GM13977 (cell line): ENCODE data around the gene NTSR1.

Experiments
- DNase-seq: peaks from one replicate; pipeline ENCODE4 v3.0.0; 2012; ENCODE audit warnings: low spot score
- in situ Hi-C: fragments of 300-500 bp; cut with MboI; formaldehyde crosslinking; loops from one replicate; pipeline ENCODE4 v1.12.0; 2022; ENCODE audit warnings: low sequenced_read_pairs, low pct_unique_long_range_greater_than_20kb, mixed read lengths, inconsistent platforms; ENCODE audit not compliant: unreplicated experiment
- TF ChIP-seq, protein P1 (sequence below): IDR thresholded peaks from 2 replicates; pipeline ENCODE4 v1.5.1; 2012; ENCODE audit warnings: mild to moderate bottlenecking, control low read depth; ENCODE audit not compliant: insufficient read depth; ENCODE audit errors: extremely low read depth, missing control alignments

Gene NTSR1

DNA sequence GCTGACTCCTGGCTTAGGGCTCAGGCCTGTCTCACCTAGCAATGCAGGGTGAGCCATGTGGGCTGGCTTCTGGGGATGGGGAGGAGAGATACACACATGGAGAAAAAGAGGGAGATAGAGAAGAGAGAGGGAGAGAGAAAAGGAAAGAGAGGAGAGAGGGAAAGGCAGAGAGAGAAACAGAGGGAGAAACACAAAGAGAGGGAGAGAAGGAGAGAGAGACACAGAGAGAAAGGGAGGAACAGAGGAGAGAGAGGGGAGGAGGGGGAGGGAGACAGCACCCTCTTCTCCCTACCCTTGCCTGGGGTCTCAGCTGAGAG, 24.8 kb downstream of the NTSR1 start:
- TF ChIP-seq, protein P1, sequence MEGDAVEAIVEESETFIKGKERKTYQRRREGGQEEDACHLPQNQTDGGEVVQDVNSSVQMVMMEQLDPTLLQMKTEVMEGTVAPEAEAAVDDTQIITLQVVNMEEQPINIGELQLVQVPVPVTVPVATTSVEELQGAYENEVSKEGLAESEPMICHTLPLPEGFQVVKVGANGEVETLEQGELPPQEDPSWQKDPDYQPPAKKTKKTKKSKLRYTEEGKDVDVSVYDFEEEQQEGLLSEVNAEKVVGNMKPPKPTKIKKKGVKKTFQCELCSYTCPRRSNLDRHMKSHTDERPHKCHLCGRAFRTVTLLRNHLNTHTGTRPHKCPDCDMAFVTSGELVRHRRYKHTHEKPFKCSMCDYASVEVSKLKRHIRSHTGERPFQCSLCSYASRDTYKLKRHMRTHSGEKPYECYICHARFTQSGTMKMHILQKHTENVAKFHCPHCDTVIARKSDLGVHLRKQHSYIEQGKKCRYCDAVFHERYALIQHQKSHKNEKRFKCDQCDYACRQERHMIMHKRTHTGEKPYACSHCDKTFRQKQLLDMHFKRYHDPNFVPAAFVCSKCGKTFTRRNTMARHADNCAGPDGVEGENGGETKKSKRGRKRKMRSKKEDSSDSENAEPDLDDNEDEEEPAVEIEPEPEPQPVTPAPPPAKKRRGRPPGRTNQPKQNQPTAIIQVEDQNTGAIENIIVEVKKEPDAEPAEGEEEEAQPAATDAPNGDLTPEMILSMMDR: no peak
- in situ Hi-C loops: no loop called here
- DNase-seq: no peak

DNA sequence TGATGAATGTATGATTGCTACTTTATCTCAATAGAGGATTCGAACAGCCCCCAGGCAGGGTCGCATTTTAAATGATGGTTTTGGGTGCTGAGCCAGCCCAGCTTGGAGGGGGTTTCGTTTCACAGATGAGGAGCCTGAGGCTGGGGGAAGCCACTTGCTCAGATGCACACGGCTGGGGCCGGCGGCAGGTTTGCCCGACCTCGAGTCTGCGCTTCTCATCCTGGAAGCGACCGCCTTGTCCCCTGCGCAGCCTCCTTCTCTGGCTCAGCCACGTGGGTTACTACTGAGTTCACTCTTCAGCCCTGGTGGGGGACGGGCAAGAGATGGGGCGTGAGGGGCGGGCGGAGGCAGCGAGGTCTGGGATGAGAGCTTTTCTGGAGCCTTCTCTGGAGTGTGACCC, 25.3 kb downstream of the NTSR1 start:
- in situ Hi-C loops: no loop called here
- no peak for DNase-seq
- TF ChIP-seq, protein P1: no peak

DNA sequence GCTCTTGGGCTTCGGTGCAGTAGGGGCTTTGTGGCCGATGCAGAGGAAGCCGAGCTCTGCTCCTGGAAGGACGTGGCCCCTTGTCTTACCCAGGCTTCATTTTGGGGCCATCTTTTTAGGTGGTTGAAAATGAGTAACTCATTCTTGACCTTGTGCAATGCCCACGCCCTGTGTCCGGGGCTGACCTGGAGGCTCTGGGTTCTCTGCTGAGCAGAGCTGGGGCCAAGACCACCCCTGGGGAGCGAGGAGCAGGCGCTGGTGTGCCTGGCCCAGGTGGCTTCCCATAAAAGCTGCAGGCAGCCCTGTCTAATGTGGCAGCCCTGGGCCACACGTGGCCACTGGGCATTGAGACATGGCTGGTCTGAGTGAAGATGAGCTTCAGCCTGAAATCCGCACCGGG, 25.7 kb downstream of the NTSR1 start:
- in situ Hi-C loops: no loop called here
- DNase-seq: no peak
- TF ChIP-seq, protein P1: no peak

DNA sequence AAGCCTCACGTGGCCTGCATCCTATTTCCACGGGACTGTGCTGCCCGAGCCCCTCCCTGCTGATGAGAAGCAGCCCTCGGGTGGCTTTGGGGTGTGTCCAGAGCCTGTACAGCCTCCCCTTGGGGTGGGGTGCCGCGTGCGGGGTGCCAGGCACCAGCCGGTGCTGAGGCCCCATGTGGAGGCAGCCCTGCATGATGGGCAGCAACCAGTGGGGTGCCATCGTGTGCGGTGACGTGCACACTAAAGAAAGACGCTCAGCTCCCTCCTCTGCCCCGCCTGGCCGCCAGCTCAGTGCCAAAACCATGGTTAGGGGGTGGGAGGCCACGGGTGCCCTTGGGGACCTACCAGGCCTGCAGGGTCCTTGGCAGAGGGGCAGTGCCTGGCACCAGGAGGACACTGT, 26.2 kb downstream of the NTSR1 start:
- TF ChIP-seq, protein P1: no peak
- in situ Hi-C loops: no loop called here
- DNase-seq: no peak

DNA sequence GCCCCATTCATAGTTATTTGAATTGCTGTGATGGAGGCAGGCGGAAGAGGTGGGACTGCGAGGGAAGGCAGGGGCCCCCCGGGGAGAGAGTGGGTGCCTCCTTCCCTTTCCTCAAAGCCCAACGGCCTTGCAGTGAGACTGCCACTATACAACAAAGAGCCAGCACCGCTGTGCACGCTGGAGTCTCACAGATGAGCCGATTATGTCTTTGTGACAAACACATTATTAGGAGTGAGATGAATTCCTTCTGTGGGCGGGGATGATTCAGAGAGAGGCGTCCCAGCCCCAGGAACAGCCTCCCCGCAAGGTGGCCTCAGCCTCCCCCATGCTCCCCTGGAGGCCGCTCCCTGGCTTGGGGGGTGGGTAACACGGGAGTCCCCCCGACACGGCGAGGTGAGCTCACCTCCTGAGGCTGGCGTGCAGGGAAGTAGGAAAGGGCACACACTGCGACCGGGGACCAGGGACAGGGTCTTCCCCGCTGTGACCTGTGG, 26.7 kb downstream of the NTSR1 start:
- in situ Hi-C loops: no loop called here
- no peak for DNase-seq
- TF ChIP-seq, protein P1: no peak

DNA sequence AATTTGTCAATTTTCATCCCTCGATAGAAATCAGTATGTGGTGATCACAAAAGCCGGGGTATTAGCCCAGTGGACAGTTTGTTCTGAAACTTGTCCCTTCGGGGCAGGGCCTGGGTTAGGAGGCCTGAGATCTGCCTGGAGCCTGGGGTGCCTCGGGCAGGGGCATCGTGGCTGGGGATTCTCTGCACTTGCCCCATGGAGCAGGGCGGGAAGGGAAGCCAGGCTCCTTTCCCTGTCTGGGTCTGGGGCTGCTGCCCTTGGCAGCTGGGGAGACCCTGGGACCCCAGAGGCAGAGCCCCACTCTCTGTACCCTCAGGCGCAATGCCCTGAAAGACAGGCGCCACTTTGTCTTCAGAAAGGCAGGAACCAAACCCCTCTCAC, 27.4 kb downstream of the NTSR1 start:
- no peak for DNase-seq
- TF ChIP-seq, protein P1: no peak
- in situ Hi-C loops: no loop called here

DNA sequence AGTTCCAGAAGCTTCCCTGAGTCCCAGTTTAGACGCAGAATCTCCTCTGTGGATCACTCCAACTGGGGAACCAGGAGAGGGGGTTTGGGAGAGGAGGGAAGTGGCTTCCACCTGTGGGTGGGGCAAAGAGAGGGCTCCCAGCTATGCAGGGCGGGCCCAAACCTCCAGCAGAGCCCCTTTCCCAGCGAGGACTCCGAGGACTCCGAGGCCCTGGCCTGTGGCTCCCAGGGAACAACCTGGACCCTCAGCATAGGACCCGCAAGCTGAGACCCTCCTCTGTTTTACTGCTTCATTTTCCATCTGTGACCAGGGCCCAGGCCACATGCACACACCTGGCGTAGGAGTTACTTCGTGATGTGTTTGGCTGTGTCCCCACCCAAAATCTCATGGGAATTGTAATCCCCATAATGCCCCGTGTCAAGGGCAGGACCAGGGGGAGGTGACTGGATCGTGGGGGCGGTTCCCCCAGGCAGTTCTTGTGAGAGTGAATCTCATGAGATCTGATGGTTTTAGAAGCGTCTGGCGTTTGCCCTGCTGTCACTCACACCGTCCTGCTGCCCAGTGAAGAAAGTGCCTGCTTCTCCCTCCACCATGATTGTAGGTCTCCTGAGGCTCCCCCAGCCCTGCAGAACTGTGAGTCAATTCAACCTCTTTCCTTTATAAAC, 27.9 kb downstream of the NTSR1 start:
- DNase-seq: no peak
- TF ChIP-seq, protein P1: no peak
- in situ Hi-C loops: no loop called here
